ENCODE data around the gene PIGBOS1. TPM values are rescaled to one million over a fixed set of nuclear protein-coding genes. Genes with fewer than 3 reads are reported as not detected.

The PIGBOS1 gene
- total and polyA plus RNA-seq, 9 of the 15 experiments (the other 6 are each of a cell fraction or from before 2014, with no cell fraction given), result 25.2 to 76.2 (median 46.0) TPM

- no peak for TF ChIP-seq E2F6 (IDR thresholded peaks at IDR 0.05; ENCODE audit: borderline replicate concordance in 1 of 2, extremely low read depth in 1 of 2, insufficient read depth in 1 of 2, insufficient read length in 1 of 2, low read depth in 1 of 2, low read length in 1 of 2, poor library complexity in 1 of 2, severe bottlenecking in 1 of 2)
- no peak for TF ChIP-seq DIDO1 (tag; IDR thresholded peaks at IDR 0.05; ENCODE audit: low read depth)
- no peak for TF ChIP-seq NRF1 (conservative IDR thresholded peaks at IDR 0.05 in 1 of 2, IDR thresholded peaks at IDR 0.05 in 1 of 2)
- no peak for TF ChIP-seq ZSCAN29 (IDR thresholded peaks at IDR 0.05)
- no peak for TF ChIP-seq CREB3 (tag; conservative IDR thresholded peaks at IDR 0.05; ENCODE audit: low read depth)
- TF ChIP-seq MYC (IDR thresholded peaks at IDR 0.05; ENCODE audit: low read depth, low read length), result no peak
- TF ChIP-seq MYC (CRISPR knock-in tag; IDR thresholded peaks at IDR 0.05; ENCODE audit: borderline replicate concordance, low read depth), result no peak
Observed at GRCh38 chr15:55327387-55327786, 8.5 kb upstream of the PIGBOS1 start (continued).

- Histone ChIP-seq H3K79me2 (ENCODE audit: control insufficient read depth, insufficient read depth, low read length) (peaks cover 39% of the 10 kb centered on the region), H4K20me1 (replicated peaks; ENCODE audit: control insufficient read depth, insufficient read depth, low read length) (no peaks in the 10 kb centered on the region), H3K27ac (ENCODE audit: extremely low read depth, low read depth, low read length) (no peak overlapping the region), H3K36me3 (ENCODE audit: control insufficient read depth, insufficient read depth, low read length) (peaks cover 2% of the 10 kb centered on the region; the same call in 2 of the 3 replicates), H3K4me2 (ENCODE audit: insufficient read depth, low read length) (no peak overlapping the region), H3K9me3 (replicated peaks; ENCODE audit: control insufficient read depth, insufficient read depth, low read depth, low read length) (no peaks in the 10 kb centered on the region), H3K4me3 (no peak overlapping the region), H3K4me1 (replicated peaks in 1 of 2; ENCODE audit: control insufficient read depth in 2 of 2, insufficient read depth in 2 of 2, low read length in 2 of 2) (peaks cover 0 to 4% of the 10 kb centered on the region in 2 experiments; a peak in 2 of 5 replicates), H3K9me1 (ENCODE audit: control insufficient read depth, insufficient read depth, low read length) (no peaks in the 10 kb centered on the region), H3K27me3 (ENCODE audit: control insufficient read depth in 2 of 2, insufficient read depth in 2 of 2, low read length in 2 of 2) (no peaks in the 10 kb centered on the region), H3K9ac (ENCODE audit: insufficient read depth in 1 of 2, low read depth in 2 of 2, low read length in 2 of 2) (no peak overlapping the region), H2AFZ (ENCODE audit: low read depth, low read length) (no peak overlapping the region)
- BruUV-seq (replicated peaks), result no TSS peak
- WGBS (ENCODE audit: insufficient coverage, low coverage, missing lambda C conversion rate), result 78% methylated on average over 5 of the region's 5 CpGs
- FAIRE-seq (no peak), DNase-seq (ENCODE audit: extremely low read depth in 1 of 4, low spot score in 3 of 4) (no peak), ATAC-seq (no peak)
- CTCF ChIA-PET (ENCODE audit: low intra/inter-chr PET ratio), result no interaction called here
- in situ Hi-C loops (cut with MboI) (no loop called here), intact Hi-C loops (cut with micrococcal nuclease) (no loop called here)
- POLR2A ChIA-PET, result interaction anchor here (1.1 kb wide), 1 partner anchor 15 kb away, joined by 4 read pairs; no protein-coding TSS in a partner anchor
- no peak for TF ChIP-seq CBX8 (IDR thresholded peaks at IDR 0.05; ENCODE audit: borderline replicate concordance, extremely low read depth, low read depth, low read length, poor library complexity, severe bottlenecking)
- TF ChIP-seq CBX2 (IDR thresholded peaks at IDR 0.05; ENCODE audit: insufficient read depth, low read length, poor library complexity, severe bottlenecking), result no peak
- TF ChIP-seq ZNF584 (CRISPR knock-in tag; IDR thresholded peaks at IDR 0.05; ENCODE audit: low read depth), result no peak
- no peak for TF ChIP-seq CBFB (CRISPR knock-in tag; IDR thresholded peaks at IDR 0.05)
- TF ChIP-seq HES1 (IDR thresholded peaks at IDR 0.05; ENCODE audit: low read depth), result no peak
- TF ChIP-seq ZNF133 (CRISPR knock-in tag; IDR thresholded peaks at IDR 0.05), result no peak
- TF ChIP-seq FOXA3 (CRISPR knock-in tag; conservative IDR thresholded peaks at IDR 0.05 in 1 of 2, IDR thresholded peaks at IDR 0.05 in 1 of 2), result no peak
- TF ChIP-seq SETDB1 (IDR thresholded peaks at IDR 0.05; ENCODE audit: low read length), result no peak
- TF ChIP-seq SIX5 (IDR thresholded peaks at IDR 0.05; ENCODE audit: borderline replicate concordance in 1 of 2, insufficient read depth in 1 of 2, low read depth in 1 of 2, low read length in 2 of 2), result no peak
- no peak for TF ChIP-seq ILK (tag; IDR thresholded peaks at IDR 0.05; ENCODE audit: borderline replicate concordance, low read depth)
Observed at GRCh38 chr15:55322467-55322866, 3.5 kb upstream of the PIGBOS1 start.
